GM21576 (cell line): Measurements from ENCODE around the gene SKA3.
A peak's percentile ranks its signal among the peaks of the same experiment; 100 is the strongest.
"Not testable (repeated sequence)": the region's sequence is repeated elsewhere in the genome, so short reads cannot be mapped to it uniquely, and the experiment has no call there.

Experiments used
- ATAC-seq: cut with Tn5 transposase; IDR thresholded peaks from one replicate; pipeline ENCODE4 v1.9.1; 2021; ENCODE audit warnings: mild to moderate bottlenecking, moderate library complexity; ENCODE audit not compliant: unreplicated experiment

The SKA3 gene

DNA sequence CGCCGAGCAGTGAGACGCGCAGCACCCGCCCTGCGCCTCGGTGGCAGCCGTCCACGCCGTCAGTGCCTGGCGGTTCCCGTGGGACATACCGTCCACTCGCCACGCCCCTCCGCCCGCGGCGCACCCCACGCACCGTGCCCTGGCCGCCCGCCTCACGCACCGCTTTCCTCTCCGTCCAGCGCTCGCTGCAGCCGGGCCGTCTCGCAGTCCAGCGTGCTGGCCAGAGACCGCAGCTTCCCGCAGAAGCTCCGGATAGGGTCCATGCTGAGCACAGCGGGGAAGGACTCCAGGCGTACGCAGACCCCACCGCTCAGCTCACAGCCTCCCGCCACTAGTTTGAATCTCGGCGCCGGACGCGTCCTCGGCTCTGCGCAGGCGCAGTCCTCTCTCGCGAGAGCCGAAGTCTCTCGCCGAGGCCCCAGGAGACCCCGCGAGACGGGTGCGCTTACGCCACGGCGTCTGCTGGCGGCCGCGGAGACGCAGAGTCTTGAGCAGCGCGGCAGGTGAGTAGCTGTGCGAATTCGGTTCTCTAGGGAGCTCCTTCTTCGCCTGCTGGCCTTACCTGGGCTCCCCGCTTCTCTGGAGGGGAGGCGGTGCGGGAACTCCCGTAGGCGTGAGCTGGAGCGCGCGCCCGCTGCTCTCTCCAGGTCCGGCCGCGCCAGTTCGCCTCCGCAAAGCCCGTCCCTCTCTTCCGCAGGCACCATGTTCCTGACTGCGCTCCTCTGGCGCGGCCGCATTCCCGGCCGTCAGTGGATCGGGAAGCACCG, at the start of gene SKA3, which contains the start of gene MRPL57:
Gene SKA3, minus strand, starts transcription at position 338 of the 767 bp plus-strand sequence. Its CDS starts 75 bp downstream, at position 263.
Gene MRPL57, plus strand, starts transcription at position 444 of the 767 bp plus-strand sequence. Its CDS starts 259 bp downstream, at position 703.
- peak; percentile 89 for ATAC-seq

DNA sequence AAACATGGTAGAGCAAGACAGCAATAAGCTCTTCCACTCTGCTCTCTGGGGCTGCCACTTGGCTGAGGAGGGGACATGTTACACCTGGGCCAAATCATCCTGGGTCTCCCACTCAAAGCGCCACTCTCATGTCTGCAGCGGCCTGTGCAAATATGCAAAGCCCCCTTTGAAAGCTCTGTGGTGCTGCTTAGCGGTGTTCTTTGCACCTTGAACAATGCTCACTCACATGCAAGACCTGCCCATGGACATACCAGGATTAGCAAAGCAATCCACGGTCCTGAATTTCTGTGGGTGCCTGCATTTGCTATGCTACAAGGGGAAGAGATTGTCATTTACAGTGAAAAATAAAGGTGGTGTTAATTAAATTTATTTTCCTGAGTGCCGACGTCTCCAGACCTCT, 48.7 kb upstream of the SKA3 start:
- ATAC-seq: no peak

DNA sequence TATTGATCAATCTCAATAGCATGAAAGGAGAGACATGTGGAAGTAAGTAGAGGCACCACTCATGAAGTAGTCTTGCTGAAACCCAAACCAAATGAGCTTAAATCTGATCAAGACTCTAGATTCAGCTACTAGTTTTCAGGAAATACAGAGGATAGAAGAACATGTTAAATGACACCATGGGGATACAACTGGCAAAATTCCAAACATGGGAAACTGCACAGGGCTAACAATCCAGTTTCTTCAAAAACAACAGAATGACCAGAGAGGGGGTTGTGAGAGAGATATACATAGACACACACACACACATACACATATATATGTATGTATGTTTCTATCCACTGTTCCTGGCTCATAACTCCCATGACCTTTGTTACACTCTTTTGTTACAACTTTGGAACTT, 44.9 kb upstream of the SKA3 start:
- ATAC-seq: no peak

DNA sequence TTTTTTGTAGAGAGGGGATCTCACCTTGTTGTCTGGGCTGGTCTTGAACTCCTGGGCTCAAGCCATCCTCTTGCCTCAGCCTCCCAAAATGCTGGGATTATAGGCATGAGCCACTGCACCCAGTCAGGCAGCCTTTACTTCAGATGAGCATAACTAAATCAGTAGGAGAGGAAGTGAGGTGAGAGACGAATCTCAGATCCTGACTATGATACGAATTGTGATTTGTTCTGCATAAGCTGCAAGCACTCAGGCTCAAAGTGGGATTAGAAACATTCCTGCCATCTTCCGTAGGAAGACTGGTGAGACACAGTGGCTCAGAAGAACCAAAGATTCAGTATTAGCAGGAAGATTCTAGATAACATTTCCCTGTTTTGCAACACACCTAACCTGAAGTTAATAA, 43.4 kb upstream of the SKA3 start:
- ATAC-seq: not testable (repeated sequence)

DNA sequence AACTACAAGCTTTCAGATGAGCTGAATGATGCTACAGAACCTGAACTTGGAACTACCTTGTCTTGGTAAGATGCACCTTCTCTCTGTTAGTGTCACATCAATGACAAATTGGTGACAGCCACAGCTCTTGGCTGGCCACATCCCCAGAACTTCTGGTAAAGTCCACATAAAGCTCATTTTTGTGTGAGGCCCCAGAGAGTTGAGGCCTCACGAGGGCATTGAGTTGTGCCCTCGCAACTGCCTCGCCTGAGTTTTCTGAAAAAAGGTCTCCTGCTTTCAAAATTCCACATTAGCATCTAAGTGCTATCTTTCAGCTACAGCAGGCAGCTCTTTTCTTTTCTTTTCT, 42.7 kb upstream of the SKA3 start:
- ATAC-seq: peak; percentile 38

DNA sequence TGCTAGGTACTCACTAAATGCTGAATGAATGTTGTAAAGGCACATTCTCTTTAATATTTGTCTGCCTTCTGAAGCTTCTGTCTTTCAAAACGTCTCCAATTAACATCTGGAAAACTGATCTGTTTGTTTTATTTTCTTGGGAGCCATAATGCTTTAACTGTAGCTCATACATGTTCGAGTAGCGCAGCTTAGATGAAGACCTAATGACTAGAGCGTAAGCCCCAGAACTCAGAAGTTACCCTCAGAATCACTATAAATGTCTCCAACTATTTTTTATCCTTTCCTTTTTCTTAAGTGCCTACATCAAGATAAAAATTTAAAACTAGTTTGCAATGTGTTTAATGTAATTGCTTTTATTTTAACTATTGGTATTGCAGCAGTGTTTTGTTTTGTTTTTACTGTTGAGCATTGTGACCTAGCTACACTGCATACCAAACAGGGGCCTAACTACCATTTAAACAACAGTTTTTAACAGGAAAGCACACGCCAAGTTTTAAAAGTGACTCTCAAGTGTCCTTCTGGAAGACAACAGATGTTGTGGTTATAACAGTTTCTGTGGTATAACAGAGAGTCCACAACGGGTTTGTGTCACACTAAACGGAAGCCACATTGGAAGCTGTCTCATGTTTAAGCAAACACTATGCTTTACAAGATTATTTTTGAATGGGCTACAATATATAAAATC, 42.1 kb upstream of the SKA3 start:
- ATAC-seq: peak; percentile 98

DNA sequence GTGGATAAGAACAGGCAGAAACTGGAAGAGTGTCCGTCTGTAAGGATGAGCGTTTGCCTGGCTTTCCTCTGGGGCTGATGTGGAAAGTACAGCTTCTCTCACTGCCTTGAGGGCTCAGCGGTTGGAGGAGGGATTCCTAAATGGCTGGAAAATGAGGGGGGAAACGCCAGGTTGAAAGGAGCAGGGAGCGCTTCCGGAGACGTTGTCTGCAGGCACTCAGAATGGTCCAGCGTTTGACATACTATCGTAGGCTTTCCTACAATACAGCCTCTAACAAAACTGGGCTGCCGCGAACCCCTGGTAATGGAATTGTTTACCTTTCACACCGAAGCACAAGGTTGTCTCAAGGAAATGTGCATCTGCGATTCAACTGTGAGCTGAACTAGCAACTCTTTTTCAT, 40.0 kb upstream of the SKA3 start:
- ATAC-seq: no peak

DNA sequence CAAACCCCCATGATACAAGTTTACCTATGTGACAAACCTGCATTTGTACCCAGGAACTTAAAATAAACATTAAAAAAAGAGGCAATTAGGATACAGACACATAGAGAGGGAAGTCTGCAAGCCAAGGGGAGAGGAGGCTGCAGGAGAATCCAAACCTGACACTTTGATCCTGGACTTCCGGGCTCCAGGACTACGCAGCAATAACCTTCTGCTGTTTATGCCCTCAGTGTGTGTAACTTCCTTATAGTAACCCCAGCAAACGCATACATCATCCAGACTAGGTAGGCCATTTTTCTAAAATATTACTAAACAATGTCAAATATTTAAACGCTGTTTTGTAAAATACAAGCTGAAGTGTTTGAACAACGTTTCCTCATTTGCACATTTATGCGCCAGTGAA, 39.1 kb upstream of the SKA3 start:
- ATAC-seq: not testable (repeated sequence)

DNA sequence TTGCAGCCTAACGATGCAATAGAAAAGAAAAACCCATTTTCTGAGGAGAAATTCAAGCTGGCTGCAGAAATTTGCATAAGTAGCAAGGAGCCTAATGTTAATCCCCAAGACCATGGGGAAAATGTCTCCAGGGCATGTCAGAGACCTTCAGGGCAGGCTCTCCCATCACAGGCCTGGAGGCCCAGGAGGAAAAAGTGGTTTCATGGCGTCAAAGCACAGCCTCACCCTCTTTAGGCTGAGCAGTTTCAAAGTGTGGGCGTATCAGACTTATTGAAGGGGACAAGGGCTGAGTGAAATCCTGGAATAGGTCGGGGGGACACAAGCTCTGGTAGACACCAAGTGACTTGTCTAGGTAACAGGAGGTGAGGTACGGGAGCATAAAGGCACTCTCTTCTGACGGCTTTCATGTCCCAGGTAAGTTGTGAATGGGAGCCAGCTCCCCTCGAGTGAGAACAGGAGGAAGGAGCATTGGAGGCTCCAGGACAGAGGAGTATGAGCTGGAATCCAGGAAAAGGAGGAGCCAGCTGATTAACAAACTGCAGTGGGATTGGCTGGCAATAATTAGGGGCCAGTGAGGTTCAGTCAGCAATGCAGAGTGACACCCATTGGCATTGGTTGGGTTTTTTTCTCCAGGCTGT, 35.9 kb upstream of the SKA3 start:
- ATAC-seq: no peak

DNA sequence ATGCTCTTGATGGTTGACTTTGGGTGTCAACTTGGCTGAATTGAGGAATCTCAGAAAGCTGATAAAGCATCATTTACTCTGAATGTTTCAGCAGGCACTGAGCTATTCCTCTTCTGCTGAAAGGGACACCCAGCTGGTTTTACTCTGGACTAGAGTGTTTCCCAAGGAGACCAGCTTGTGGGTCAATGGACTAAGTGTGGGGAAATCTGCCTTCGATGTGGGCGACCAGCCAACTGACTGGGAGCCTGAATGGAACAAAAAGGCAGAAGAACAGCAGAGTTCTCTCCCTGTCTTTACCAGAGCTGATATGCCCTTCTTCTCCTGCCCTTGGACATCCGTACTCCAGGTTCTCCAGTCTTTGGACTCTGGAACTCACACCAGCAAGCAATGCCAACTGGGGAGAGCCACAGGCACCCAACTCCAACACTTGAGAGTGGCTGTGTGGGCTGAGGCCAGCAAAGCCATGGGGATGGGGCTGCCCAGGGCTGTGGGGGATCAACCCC, 32.4 kb upstream of the SKA3 start:
- no peak for ATAC-seq

DNA sequence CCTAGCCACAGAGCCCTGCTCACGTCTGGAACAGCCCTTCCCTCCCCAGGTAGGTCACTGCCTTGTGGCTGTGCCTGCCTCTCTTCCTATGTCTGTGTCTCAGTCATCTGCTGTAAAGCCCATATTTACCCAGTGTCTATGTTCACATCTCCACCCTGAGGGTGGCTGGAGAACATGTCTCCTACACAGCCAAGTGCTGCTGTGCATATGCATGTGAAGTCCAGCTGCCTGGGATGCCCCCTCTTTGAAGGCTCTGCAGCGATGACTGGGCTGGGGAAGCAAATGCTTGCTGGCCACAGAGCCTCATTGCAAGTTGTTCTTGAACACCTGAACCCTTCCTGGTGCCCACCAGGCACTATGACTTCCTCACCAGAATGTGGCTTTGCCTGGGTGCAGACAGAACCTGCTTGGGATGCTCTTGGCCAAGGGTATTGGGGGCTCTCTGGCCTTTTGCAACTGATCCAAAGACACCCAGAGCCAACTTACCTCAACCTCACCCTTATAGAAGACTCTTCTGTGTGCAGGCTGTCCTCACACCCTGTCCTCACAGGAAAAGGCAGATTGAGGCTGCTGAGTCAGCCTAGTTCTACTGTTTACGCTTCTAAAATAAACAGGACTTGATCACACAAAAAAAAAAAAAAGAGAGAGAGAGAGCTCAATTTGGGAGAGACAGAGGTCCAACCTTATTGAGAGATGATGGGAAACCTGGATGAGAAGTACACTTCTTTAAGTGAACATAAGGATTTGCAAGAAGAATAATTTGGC, 26.6 kb upstream of the SKA3 start:
- ATAC-seq: no peak

DNA sequence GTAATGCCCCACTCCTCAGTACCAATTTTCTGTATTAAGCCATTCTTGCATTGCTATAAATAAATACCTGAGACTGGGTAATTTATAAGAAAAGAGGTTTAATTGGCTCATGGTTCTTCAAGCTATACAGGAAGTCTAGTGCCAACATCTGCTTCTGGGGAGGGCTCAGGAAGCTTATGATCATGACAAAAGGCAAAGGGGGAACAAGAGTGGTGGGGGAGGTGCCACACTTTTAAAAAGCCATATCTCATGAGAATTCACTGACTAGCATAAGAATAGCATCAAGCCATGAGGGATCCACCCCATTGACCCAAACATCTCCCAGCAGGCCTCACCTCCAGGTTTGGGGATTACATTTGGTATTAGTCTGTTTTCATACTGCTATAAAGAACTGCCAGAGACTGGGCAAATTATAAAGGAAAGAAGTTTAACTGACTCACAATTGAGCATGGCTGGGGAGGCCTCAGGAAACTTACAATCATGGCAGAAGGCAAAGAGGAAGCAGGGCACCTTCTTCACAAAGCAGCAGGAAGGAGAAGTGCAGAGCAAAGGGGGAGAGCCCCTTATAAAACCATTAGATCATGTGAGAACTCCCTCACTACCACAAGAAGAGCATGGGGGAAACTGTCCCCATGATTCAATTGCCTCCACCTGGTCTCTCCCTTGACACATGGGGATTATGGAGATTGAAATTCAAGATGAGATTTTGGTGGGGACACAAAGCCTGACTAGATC, 25.3 kb upstream of the SKA3 start:
- not testable (repeated sequence) for ATAC-seq

DNA sequence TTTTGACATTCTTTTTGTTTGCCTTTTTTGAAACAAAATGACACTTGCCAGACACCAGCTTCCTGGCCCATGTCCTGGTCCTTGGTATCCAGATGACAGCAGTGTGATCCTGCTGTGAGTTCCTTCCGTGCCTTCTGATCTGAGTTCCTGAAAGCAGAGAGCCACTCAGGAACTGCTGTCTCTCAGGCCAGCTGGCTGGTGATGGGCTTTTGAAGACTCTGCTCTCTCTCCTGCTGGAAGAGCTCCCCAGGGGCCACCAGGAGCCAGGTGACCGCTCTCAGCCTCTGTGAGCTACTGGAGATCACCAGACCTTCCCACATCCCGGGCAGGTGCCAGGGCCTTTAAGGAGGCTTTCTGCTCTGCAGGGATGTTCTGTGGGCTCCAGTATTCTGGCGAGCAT, 22.0 kb upstream of the SKA3 start:
- ATAC-seq: not testable (repeated sequence)

DNA sequence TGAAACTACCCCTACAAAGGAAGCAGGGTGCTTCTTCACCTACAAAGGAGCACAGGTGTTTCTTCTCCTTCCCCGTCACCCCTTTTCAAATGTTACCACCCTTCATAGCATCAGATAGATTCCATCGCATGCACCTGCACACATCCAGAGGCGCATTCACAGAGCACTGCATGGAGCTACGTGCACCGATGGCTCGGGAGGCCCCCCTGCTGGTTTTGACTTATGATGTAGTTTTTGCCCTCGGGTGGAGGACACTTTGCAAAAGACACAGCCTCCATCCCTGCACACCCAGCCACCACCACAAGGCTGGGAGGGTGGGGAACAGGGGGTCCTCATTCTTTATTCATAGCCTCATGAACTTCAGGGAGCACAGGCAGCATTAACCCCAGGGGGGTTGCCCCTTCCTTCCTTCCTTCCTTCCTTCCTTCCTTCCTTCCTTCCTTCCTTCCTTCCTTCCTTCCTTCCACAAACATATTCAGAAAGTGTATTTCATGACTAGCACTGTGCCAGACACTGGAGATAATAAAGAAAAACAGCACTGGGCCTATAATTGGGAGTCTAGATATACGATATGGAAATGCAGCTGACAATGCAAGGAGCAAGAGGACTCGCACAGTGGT, 21.4 kb upstream of the SKA3 start:
- not testable (repeated sequence) for ATAC-seq

DNA sequence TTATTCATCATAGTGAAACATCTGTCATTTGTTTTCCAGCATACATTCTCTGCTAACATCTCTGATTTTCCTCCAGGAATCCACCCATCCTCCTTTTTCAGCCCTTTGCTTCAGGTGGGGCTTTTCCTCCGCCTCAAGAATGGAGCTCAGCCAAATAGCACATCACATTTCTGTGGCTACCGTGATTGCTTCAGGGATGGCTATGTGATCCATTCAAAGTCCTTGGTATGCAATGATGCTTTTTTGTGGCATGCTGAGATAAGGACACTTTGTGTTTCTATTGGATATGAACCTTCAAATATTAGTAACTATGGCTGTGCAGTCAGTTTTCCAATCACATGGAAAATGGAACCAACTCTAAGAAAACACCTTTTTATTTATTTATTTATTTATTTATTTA, 18.4 kb upstream of the SKA3 start:
- ATAC-seq: not testable (repeated sequence)

DNA sequence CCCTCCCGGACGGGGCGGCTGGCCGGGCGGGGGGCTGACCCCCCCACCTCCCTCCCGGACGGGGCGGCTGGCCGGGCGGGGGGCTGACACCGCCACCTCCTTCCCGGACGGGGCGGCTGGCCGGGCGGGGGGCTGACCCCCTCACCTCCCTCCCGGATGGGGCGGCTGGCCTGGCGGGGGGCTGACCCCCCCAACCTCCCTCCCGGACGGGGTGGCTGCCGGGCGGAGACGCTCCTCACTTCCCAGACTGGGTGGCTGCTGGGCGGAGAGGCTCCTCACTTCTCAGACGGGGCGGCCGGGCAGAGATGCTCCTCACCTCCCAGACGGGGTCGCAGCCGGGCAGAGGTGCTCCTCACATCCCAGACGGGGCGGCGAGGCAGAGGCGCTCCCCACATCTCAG, 10.1 kb upstream of the SKA3 start:
- ATAC-seq: not testable (repeated sequence)

DNA sequence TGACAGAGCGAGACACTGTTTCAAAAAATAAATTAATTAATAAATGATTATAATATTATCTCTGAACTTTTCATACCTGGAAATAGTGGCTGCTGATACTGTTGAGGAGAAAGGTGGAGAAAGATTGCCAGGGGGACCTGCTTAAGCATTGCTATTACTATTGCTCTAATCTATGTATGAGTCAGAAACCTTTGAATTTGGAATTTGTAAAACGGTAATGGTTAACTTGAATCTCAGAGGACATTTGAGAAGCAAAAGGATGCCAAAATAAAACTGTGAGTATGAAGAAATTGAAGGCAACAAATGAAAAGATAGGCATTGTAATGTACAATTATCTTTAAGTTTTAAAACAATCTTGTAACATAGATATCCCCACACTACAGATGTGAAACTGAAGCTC, 5.3 kb upstream of the SKA3 start:
- no peak for ATAC-seq

DNA sequence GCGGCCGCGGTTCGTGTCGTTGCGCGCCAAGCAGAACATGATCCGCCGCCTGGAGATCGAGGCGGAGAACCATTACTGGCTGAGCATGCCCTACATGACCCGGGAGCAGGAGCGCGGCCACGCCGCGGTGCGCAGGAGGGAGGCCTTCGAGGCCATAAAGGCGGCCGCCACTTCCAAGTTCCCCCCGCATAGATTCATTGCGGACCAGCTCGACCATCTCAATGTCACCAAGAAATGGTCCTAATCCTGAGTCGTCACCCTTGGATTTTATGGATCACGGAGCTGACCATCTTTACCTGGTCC, 581 bp upstream of the SKA3 start:
- peak; percentile 28 for ATAC-seq

DNA sequence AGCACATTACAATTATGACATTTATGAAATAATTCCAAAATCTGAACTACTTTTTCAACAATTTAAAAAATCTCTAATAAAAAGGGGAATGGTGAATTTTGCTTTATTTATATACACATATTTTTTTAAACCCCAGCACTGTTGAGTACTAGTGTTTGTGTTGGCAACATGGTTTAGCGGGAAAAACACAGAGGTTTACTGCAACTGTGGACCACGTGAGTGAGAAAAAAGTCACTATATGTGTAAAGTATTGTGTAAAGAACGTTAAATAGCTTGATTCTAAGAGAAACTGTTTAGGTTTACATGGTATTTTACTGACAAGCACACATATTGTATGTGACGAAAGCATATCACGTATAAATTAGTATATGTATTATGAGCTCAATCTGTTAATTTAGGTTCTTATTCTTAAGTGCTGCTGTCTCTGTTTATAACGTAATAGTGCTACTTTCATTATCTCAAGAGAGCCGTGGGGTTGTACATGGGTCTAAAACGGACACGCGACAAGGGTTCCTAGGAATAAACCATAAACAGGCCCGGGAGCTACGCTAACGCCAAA, 617 bp downstream of the SKA3 start:
- ATAC-seq: no peak

DNA sequence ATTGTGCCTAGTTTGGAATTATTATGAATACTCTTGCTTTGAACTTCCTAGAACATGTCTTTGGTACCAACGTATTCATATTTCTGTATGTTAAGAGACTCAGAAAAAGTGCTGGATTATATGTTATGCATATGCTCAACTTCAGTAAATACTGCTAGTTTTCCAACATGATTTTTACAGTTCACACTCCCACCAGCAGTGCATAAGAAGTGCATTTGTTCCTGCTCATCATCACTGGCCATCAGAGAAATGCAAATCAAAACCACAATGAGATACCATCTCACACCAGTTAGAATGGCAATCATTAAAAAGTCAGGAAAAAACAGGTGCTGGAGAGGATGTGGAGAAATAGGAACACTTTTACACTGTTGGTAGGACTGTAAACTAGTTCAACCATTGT, 2.6 kb downstream of the SKA3 start:
- not testable (repeated sequence) for ATAC-seq
